ACHN (cell line): ENCODE results near the gene VDAC2.
"Not testable (repeated sequence)": the region's sequence is repeated elsewhere in the genome, so short reads cannot be mapped to it uniquely, and the experiment has no call there.

ENCODE experiments used
- DNase-seq: peaks from one replicate; pipeline ENCODE4 v3.0.0-alpha.2; 2015
- in situ Hi-C: cut with HindIII; loops from 2 replicates; pipeline ENCODE4 v1.10.0; 2017; ENCODE audit warnings: low sequenced_read_pairs, low pct_ligation_motif_present, low pct_unique_long_range_greater_than_20kb

VDAC2 gene, protein sequence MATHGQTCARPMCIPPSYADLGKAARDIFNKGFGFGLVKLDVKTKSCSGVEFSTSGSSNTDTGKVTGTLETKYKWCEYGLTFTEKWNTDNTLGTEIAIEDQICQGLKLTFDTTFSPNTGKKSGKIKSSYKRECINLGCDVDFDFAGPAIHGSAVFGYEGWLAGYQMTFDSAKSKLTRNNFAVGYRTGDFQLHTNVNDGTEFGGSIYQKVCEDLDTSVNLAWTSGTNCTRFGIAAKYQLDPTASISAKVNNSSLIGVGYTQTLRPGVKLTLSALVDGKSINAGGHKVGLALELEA

GRCh38 chr10:75210282-75211006 lies at the start of gene VDAC2:
Gene VDAC2, plus strand, starts transcription at chr10:75210796. Its CDS starts 363 bp downstream, at chr10:75211159.
- peak; percentile 88 for DNase-seq

GRCh38 chr10:75165684-75166622 lies 44.6 kb upstream of the VDAC2 start:
- in situ Hi-C loops = no loop called here
- DNase-seq = no peak

More at GRCh38 chr10:75210282-75211006, at the start of gene VDAC2:
- in situ Hi-C loops = no loop called here

- in situ Hi-C loops = no loop called here
- DNase-seq = no peak
Observed at GRCh38 chr10:75166623-75166972, 44.0 kb upstream of the VDAC2 start.

GRCh38 chr10:75168275-75168674 lies 42.3 kb upstream of the VDAC2 start:
- in situ Hi-C loops = no loop called here
- DNase-seq = no peak

- DNase-seq = no peak
- in situ Hi-C loops = no loop called here
Observed at GRCh38 chr10:75170215-75170614, 40.4 kb upstream of the VDAC2 start.

DNA sequence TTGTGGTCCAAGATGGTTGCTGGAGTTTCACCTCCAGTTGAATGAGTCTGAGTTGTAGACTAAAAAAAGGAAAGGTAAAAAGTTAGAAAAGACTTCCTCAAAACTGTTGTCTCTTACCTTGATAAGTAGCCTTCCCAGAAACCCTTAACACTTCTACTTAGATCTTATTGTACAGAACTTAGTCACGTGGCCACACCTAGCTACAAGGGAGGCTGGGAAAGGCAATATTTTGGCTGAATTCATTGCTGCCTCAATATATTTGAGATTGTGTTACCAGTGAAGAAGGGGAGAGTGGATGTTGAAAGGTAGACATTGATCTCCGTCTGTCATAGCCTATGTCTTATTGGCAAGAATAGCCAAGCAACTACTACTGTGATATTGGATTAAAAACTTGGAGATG lies 35.5 kb upstream of the VDAC2 start:
- DNase-seq = no peak
- in situ Hi-C loops = no loop called here

DNA sequence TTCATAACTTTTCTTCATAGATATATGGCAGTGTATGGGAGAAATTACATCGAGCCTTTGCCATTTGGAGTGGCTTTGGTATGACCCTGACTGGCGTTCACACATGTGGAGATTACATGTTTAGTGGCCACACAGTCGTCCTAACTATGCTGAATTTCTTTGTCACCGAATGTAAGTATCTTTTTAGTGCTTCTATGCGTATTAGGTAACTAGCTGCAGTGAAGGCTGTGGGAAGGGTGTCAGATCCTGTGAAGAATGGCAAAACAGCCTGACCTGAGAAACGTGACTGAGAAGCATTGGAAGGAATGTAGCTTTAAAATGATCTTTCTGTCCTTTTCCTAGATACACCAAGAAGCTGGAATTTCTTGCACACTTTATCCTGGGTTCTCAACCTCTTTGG lies 34.5 kb upstream of the VDAC2 start:
- in situ Hi-C loops = no loop called here
- DNase-seq = no peak

DNA sequence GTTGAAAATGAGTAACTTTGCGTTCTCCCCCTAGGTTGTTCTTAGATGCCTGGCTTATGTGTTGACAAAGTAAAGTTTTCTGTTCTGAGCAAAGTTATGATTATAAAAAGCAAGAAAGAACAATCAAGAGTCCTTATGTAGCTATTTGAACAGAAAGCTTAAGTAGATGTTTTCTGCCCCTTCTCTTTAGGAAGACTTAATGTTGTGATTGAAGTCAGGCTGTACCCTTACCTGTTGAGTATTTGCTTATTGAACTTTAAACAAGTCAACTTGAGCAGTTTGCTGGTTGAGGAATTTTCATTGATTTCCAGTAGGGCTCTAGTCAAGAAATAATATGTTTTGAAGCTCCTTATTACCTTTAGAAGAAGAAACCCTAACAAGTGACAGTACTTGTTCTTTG lies 33.9 kb upstream of the VDAC2 start:
- DNase-seq = no peak
- in situ Hi-C loops = no loop called here

DNA sequence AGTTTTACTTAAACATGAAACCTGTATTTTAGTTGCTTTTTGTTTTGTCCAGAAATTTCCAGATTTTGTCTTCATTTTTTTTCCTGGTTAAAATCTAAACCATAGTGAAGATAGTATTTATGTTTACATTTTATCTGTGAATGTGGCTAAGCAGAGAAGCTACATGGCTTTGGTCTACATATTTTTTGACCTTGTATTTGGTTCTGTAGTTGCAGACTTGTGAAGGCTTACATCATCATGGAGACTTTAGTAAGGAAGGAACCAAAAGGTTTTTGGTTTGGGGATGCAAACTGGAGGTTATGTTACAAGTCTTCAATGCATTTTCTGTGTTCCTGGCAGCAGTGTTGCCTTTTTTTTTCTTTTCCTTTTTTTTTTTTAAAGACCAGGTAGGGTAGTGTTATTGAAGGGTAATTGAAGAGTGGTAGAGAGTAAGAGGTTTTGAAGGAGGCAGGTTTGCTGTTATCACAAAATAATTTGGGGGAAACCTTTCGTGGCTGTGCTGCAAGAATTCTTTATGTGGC lies 30.9 kb upstream of the VDAC2 start:
- in situ Hi-C loops = no loop called here
- no peak for DNase-seq

GRCh38 chr10:75180592-75180991 lies 30.0 kb upstream of the VDAC2 start:
- no peak for DNase-seq
- in situ Hi-C loops = no loop called here

DNA sequence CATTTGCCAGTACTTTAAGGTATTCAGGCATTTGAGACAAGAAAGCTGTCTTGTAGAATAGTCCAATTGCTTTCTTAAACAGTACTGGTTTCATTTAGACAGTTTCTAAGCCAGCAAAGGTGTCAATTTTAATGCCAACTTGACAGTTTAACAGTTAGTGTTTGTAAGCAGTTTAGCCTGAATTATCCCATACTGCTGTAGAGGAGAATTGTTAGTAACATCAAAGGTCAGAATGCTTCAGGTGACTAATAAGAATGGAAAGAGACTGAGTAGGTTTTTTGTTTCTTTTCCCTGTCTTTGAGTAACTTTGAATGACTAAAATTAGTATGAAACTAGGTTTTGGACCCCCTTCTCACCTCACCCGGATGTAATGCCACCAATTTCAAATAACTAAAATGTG lies 29.5 kb upstream of the VDAC2 start:
- in situ Hi-C loops = no loop called here
- no peak for DNase-seq

GRCh38 chr10:75186310-75186709 lies 24.3 kb upstream of the VDAC2 start:
- in situ Hi-C loops = no loop called here
- DNase-seq = no peak

DNA sequence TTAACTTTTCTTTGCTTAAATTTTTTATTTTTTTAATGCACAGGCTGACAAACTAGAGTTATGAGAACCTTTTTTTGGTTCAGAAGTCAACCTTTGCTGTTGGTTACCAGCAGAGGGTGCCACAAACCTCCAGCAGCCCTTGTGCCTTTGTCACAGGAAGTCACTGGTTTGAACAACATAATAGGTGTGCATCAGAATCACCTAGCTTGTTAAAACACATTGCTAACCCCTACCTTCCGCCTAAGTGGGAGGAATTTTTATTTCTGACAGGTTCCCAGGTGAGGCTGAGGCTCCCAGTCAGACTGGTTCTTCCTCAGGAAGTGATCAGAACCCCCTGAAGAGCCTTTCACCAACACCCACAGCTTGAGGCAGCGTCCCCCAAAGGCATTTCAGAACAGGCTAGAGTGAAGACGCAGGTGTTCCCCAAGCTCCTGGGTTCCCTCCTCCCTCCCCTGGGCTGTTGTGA lies 22.6 kb upstream of the VDAC2 start:
- peak; percentile 68 for DNase-seq
- in situ Hi-C loops = no loop called here

DNA sequence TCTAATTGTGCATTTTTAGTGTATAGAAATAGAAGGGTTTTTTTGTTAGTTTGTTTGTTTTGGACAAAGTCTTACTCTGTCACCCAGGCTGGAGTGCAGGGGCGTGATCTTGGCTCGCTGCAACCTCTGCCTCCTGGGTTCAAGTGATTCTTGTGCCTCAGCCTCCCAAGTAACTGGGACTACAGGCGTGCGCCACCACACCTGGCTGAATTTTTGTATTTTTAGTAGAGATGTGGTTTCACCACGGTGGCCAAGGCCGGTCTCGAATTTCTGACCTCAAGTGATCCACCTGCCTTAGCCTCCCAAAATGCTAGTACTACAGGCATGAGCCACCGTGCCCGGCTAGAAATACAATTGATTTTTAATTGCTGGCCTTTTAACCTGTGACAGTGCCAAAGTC lies 22.1 kb upstream of the VDAC2 start:
- in situ Hi-C loops, DNase-seq: not testable (repeated sequence)

GRCh38 chr10:75189266-75190096 lies 21.1 kb upstream of the VDAC2 start:
- in situ Hi-C loops = no loop called here
- no peak for DNase-seq

DNA sequence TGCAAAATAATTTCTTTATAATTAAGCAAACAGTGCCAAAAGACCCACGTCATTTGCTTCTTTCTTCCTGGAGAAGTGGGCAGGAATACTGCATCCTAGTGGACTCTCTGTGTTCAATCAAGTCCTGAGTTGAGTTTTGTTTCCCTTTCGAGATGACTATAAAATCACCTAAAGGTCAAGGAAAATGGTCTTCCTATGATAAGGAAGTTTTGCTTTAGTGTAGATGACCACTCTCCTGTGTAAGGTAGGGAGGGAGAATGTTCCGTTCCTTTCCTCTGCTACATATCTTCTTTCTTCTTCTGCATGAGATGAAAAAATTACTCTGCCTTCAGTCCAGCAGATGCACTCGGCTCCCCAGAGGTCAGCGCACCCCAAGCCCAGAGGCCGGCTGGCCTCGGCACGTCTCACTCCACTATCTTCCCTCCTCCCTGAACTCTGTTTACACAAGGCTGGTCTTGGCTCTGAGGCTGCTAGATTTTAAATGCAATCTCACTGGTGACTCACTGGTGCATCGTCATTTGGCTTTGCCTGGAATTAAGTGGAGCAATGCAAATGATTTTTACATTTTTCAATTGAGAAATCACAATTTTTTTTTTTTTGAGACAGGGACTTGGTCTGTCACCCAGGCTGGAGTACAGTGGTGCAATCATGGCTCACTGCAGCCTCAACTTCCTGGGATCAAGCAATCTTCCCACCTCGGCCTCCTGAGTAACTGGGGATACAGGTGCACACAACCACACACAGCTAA lies 18.6 kb upstream of the VDAC2 start:
- peak; percentile 73 for DNase-seq
- in situ Hi-C loops = no loop called here

DNA sequence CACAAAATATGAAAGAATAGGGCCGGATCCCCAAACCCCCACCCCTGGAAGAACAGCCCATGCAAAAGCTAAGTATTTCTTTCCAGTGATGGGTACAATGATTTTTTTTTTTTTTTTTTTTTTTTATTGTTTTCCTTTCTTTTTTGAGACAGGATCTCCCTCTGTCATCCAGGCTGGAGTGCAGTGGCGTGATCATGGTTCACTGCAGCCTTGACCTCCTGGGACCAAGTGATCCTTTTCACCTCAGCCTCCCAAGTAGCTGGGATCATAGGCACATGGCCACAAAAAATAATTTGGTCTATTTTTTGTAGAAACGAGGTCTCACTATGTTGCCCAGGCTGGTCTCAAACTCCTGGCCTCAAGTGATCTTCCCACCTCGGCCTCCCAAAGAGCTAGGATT lies 16.0 kb upstream of the VDAC2 start:
- DNase-seq, in situ Hi-C loops: not testable (repeated sequence)
